SHP77 (cell line): Measurements from ENCODE around the gene FKBP10.
A peak's percentile ranks its signal among the peaks of the same experiment; 100 is the strongest.

ENCODE experiments used
- DNase-seq, 2 experiments: peaks; one replicate each; lab custom pipeline; 2025; lab: John Stamatoyannopoulos, UW

Gene FKBP10

DNA sequence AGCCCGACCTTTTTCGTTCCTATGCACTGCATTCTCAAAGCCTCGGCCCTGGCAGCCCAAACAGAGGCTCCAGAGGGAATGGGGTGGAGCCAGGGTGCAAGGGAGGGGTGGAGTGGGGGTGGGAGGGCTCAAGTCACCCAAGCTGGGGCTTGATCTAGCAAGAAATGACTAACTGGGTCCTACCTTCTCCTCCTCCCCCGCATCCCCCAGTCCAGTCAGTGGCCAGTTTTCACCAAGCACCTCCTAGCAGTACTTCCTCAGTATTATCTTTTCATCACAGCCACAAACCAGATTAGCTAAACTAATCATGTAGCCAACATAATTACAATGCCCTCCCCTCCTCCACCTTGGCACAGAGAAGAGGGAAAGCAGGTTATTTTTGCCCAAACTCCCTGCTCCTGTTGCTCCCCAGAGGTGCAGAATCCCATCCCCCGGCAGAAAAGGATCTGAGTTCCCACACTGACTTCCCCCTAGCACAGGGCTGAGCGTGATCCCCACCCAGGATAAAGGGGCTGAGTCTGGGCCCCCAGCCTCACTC lies 28.5 kb upstream of the FKBP10 start:
- no peak for DNase-seq

DNA sequence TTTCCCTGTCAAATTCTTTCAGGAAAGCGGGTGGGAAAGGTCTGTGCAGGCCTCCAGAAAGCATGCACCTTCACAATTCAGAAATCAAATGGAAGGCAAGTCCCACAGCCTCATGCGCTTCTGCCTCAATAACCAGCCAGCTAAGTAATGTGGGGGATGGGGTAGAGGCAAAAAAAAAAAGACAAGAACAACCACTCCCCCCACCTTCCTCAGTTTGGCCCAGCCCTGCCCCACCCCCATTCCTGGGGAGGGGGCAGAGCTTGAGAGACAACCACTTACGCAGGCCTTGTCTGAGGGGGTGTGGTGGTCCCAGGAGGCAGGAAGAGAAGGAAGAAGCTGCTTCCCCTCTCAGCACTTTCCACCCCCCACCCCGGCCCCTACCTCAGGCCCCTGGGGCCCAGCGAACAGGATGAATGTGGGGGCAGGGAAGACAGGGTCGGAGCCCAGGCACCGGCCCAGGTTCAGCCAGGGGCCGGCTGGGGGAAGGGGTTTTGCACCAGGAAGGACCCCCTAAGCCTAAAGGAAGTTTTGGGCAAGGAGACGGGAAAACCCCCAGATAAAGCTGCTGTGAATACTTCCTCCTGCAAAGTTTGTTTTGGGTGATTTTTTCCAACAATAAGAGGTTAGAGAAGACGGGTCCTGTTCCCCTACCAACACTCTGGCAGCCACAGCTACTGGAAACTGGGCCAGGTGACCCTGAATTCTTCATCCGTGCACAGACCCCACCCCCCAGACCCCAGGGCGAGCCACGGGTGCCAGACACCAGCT lies 27.5 kb upstream of the FKBP10 start:
- DNase-seq = no peak

DNA sequence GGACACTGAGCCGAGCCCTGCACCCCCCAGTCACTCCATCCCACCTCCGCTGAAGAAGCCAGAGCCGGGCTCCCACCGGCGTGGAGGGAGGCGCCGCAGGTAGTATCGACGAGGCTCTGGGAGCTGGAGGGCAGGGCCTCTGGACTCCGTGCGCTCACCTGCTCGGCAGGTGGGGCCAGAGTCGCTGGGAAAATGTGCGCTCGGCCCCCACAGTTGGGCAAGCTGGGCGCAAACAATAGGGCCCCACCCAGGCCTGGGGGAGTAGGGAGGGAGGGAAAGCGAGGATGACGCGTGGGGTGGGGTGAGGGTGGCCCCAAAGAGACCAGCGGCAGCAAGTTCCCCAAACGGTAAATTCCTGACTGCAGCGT lies 27.0 kb upstream of the FKBP10 start:
- no peak for DNase-seq

DNA sequence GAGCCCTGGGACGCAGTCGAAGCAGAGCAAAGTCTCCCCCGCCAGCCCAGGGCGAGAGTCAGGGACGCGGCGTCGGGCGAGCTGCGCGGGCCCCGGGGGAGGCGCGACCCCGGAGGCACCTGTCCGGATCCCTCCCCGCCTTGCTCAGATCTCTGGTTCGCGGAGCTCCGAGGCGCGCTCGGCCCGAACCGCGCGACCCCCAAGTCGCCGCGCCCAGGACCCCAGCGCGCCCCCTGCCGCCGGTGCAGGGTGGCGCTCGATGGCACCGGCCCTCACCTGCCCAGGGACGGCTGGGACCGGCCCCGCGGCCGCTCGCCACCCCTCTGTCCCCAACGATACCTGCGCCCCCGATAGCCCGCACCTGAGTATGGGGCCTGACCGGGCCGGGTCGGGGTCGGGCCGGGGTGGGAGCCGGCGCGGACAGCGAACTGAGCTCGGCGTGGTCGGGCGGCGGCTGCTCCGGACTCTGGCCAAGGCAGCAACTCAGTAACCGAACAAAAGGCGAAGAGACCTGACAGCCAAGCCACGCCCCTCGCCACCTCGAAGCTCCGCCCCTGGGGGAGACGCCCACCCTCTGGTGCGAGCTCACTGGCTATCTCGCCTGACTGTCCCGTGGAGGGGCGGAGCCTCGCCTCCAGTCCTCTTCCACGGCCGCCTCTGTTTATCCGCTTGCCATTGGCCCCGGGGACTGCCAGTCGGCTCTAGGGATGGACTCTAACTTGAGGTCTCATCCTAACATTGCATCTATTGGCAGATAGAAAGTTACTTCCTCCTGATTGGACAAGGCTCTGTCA lies 26.4 kb upstream of the FKBP10 start, which contains the start of gene JUP:
TSS of gene JUP (minus strand) at position 485 of the 794 bp plus-strand sequence. CDS start 14,857 bp downstream, outside the sequence.
- peak; percentile 98 to 99 for DNase-seq

DNA sequence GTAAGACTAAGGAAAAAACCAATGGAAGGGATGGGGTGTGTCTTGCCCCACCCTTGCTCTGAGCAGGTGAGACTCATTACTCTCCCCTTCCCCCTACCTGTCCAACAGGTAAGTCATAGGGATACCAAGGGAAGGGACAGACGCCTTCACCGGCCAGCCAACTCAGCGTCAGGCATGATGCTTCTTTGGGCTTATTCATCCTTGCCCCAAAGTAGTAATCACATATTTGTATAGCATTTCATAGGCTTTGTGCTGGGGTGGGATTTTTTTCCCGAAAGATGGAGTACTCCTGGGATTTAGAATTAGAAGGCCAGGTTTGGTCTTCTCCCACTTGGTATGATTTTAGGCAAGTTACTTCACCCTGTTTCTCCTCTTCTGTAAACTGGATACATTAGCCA lies 25.8 kb upstream of the FKBP10 start:
- no peak for DNase-seq

DNA sequence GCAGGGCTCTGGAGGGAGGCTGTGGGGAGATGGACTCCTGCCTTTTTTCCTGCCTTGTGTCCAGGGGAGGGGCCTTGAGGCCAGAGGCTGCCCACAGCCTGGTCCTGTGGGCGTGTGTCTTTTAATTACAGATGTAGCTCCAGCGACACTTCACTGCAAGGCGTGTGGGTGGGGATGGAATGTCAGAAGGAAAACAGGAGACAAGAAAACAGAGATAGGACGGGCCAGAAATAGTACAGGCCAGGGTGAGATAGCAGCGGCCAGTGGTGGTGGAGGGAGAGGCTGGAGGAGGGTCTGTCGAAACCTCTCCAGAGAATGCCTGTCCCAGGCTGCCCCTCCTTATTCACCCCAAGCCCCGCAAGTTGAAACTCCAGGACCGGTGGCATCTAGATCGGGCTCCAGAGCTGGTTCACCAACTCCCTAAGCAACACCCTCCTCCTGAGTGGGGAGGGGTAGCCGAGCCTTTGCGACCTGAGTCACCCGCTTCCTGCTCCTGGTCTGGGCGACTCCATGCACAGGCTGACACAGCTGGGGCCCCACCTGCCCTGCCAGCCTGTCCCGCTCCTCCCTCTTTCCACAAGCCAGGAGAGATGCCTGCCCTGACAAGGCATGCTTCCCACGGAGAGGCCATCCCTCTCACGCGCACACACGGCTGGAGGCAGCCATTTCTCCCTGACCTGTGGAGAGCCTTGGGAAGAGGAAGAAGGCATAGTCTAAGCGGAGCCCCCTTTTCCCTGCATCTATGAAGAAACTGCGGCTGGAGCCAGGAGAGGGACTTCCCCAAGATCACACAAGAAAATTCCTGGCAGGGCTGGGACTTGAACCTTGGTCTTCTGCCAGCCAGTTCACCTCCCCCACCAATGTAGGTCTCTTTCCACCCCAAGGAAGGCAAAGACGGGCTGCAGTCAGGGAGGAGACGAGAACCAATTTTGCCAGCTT lies 19.7 kb upstream of the FKBP10 start:
- DNase-seq = peak; percentile 45 to 60

DNA sequence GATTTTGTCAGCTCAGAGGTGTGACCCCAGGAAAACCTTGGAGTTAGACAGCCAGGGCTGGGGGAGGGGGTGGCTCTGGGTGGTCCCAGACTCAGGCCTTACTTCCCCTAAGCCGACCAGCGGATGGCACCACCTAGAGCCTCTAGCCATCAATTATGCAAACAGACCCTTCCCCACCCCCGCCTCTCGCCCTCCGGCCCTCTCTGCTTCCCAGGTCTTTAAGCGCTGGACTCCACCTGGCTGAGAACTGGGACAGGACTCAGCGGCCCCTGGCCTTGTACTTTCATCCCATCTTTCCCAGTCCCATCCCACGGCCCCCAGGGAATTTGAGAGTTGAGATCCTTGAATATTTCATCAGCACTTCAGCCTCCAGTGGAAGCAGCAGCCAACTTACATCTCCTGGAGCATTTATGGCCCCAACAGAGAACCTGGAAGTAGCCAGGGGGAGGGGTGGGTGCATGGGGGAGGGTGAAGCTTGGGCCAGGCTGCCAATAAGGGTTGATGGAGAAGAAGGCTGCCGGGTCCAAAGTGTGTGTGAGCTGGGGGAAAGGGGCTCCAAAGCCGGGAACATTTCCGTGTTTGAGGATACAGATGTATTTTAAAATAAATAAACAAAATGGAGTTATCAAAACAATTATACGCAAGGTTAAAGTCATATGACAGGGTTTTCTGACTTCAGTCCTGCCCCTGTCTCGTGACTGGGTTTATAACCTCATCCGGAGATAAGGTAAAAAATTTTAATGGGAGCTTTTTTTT lies 18.8 kb upstream of the FKBP10 start:
- peak in 1 of 2 experiments; percentile 30 for DNase-seq

DNA sequence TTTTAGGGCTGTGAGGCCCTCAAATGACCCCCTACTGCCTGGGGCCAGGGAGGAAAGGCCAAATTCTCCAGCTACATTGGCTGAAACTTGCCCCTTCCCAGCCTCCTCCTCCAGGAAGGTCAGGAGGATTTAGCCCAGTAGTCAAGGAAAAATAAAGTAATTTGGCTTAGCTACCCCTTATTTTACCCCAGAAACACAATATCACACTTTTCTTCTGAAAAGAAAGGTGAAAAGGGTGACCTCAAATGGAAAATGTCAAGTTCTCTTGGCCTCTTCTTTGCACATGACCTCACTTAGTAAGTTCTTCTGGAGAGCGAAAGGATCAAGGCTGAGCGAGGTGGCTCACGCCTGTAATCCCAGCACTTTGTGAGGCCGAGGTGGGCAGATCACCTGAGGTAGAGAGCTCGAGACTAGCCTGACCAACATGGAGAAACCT lies 18.2 kb upstream of the FKBP10 start:
- DNase-seq = no peak

DNA sequence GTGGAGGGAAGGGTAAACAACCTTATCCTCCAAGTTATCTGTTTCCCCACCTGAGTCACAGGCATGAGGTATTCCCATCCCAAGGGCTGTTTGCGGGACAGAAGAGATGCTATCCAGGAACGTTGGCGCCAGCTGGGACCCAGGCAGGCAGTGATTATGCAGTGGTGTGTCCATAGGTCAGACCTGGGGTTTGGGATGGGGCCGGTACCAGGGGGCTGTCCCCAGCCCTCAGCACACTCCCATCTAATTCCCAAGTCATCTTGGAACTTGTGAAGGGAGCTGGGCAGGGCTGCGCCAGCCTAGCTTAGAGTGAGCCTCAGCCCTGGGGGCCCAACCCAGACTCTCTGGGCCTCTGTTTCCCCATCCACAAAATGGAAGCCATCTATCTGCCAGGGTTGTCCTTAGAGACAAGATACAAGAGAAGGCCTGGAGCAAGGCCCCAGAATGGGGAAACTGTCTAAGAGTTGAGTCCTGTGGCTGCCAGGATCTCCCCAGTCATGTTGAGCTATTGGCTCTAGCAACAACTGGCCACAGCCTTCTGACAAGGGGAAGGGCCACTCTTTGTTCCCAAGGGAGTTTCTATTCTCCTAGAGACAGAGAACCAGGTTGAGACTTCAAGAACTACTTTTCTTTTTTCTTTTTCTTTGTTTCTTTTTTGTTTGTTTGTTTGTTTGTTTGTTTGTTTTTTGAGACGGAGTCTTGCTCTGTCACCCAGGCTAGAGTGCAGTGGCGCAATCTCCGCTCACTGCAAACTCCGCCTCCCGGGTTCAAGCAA lies 16.5 kb upstream of the FKBP10 start:
- DNase-seq = no peak

DNA sequence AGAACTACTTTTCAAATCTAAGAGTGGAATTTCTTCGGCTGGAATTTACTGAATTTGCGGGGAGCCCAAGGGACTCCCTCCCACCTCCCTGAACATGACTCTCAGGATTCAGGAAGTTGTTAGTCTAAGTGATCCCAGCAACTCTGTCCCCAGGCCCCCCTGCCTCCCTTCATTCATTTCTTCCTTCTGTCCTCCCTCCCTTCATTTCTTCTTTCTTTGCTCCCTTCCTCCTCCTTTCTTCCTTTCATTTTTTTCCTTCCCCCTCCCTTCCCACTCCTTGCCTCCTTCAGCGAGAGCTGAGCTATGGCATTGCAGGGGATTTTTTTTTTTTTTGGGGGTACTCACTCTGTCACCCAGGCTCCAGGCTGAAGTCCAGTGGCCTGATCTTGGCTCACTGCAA lies 15.4 kb upstream of the FKBP10 start:
- no peak for DNase-seq

DNA sequence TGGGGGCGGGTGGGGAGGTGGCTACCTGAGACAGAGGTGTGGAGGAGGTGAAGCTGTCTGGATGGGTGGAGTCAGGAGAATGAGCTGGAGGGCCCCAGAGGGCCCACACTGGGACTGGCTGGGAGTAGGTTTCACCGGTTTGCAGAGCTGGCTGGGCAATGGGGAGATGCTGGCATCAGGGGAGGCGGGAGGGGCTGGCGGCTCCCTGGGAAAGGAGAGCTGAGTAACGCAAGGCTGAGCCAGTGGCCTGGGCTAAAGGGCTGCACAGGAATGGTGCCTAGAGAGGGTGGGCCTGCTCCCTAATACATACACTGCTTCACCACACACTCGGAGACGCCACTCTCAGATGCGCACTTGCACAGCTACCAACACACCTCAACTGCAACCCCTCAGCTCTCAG lies 13.4 kb upstream of the FKBP10 start:
- DNase-seq = no peak

DNA sequence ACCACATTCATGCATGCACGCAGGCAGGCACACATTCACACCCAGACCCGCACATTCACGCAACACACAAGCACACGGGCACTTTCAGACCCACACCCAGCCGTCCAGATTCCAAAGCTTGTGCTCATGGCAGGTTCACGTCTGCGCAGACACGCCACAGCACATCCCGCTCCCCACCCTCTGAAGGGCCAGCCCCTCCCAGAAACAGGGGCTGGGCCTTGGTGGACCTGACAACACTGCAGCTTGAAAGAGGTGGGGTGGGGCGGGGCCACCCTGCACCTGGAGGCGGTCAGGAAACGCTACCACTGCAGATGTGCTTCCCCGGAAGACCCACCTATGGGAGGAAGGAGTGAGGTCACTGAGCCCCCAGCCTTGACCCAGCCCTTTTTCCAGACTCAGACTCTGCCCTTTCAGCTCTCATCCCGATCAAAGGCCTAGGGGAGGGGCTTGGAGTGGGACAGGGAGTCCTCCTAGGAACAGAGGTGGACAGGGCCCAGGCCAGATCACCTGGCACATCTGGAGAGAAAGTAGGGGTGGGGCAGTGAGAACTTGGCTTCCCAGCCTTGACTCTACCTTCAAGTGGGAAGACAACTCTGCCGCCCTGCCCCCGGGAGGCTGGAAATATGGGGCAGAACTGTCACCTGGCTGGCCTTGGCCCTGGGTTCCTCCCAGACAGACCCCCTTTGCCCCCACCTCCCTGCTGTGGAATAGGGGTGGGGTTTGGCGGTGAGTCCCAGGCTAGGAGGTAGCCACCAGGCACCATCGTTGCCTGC lies 12.0 kb upstream of the FKBP10 start:
- DNase-seq = peak; percentile 32 to 67

DNA sequence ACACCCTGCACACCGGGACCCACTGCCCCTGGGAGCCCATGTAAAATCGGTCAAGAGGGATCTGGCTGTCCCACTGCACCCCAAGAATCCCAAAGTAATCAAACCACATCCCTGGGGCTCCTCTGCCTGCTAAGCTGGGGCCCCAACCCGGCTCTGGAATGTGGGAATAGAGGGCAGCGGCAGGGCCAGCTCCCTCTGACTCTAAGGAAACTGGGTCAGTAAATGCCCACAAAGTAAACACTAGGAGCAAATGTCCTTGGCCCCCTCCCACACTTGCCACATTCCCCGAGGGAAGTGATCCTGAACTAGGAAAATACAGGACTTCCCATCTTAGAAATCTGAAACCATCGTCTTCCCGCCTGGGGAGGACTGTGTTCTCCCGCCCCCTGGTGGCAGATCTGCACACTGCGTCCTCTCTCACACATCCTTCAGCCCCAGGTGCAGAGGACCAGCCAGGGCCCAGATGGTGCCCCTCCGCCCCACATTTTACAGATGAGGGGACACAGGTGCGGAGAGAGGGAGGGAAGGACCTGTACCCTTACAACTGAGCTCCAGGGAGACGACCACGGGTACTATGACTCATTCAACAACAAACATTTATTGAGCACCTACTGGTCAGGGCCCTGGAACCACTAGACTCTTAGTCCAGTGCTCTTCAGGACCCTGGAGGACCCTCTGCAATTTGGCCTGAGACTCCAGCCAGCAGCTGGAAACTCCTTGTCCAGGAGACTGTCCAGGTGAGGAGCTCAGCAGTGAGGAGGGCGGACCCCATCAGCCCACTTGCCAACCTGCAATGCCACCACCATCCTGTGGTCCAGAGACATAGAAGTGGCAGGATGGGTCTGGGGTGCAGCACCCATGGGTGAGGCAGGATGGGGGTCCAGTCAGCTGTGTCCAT lies 11.2 kb upstream of the FKBP10 start:
- DNase-seq = peak; percentile 52 to 65

DNA sequence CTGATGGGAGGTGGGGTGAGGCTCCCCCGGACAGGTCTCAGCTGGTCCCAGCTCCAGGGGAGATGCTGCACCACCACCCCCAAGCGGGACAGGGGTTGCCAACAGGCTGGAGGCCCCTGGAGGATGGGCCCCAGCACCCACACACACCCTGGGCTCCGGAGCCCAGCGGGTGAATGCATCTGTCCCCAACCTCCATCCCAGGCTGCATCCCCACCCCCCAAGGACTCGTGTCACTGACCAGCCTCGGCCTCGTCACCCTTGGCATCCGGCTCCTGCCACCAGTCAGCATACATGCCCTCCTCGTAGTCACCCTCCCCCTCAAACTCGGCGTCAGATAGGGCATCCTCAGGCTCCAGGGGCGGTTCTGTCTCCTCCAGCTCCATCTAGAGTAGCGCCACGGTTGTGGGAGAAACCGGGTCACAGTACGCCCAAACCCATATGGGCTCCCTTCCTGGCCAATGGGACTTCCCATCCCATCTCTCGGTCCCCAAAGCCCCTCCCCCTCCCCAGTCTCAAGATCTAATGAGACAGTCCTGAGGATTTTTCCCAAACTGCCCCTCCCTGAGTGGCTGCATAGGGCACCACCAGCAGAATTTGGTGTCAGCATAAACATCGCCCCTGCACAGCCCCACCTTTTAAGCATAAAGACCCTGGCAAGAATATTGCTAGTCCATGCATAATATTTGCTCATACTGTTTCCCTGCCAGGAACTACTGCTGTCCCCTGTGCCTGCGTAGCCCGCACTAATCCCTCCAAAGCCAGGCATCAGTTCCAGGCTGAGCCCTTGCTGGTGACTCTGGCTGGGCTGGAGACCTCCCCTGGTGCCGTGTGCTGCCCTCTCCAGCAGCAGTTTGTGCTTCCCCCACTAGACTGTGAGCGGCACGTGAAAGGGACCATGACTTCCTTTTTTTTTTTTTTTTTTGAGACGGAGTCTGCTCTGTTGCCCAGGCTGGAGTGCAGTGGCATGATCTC lies 9.5 kb upstream of the FKBP10 start:
- DNase-seq = no peak

DNA sequence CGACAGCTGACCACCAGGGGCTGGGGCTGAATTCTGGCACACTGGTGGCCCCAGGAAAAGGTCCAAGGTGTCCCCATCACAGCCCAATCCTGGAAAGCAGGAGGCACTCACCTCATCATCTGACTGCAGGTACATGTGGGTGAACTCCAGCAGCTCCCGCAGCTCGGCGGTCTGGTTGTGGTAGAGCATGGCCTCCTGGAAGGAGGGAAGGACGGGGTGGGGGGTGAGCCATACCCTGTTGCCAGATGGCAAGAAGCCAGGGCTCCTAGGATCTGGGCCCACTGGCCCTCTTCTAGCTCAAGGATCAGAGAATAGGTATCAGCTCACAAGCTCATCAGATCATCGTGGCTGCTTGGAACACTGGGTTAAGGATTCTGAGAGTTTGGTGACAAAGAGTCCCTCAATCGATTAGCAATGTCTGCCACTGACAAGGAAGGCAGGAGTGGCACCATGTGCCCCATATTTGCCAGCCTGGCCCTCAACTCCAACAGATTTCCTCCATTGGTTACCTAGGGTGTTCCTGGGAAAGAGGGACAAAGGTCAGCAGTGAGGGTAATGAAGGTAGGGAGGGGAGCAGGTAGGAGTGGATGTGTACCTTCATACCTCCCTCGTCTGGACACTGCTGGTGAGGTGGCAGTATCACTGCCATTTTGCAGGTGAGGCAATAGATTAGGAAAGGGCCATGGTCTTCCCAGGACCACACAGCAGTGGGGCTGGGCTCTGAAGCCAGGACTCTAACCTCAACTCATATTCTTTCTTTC lies 5.9 kb upstream of the FKBP10 start:
- DNase-seq = no peak
